ENCODE data around the gene SNRPD2.
"Not testable (repeated sequence)": the region's sequence is repeated elsewhere in the genome, so short reads cannot be mapped to it uniquely, and the experiment has no call there.

The SNRPD2 gene

GRCh38 chr19:45691516-45692186, at the start of gene SNRPD2:
TSS of gene SNRPD2 (minus strand) at chr19:45691953. CDS start at chr19:45691888, 65 bp downstream.
- in situ Hi-C loops (cut with MboI; ENCODE audit: low sequenced_read_pairs), result no loop called here
- Histone ChIP-seq H3K36me3 (replicated peaks) (peaks cover 41% of the 10 kb centered on the region), H3K27me3 (ENCODE audit: low read depth) (no peaks in the 10 kb centered on the region), H3K9me3 (no peaks in the 10 kb centered on the region), H3K4me3 (peak within 1 kb of the TSS; percentile 93), H3K4me1 (peaks cover 4% of the 10 kb centered on the region)
- peak; percentile 89 to 96 for DNase-seq (ENCODE audit: low spot score in 2 of 2)

- no peaks in the 10 kb centered on the region for H3K9me3 ChIP-seq
- in situ Hi-C loops (cut with MboI; ENCODE audit: low sequenced_read_pairs), result no loop called here
- peak in 1 of 2 experiments; percentile 16 for DNase-seq (ENCODE audit: low spot score in 2 of 2)
- no peak overlapping the region for H3K4me3 ChIP-seq
- no peaks in the 10 kb centered on the region for H3K27me3 ChIP-seq (ENCODE audit: low read depth)
- H3K4me1 ChIP-seq, result no peaks in the 10 kb centered on the region
- H3K36me3 ChIP-seq (replicated peaks), result no peaks in the 10 kb centered on the region
Measured at GRCh38 chr19:45739498-45740439, 48.0 kb upstream of the SNRPD2 start.

- Histone ChIP-seq H3K9me3 (no peaks in the 10 kb centered on the region), H3K4me1 (peaks cover 12% of the 10 kb centered on the region), H3K4me3 (no peak within 1 kb of the TSS), H3K27me3 (ENCODE audit: low read depth) (no peaks in the 10 kb centered on the region), H3K36me3 (replicated peaks) (no peaks in the 10 kb centered on the region)
- DNase-seq (ENCODE audit: low spot score in 2 of 2), result no peak
- in situ Hi-C loops (cut with MboI; ENCODE audit: low sequenced_read_pairs), result no loop called here
Measured at GRCh38 chr19:45733160-45733810, 41.5 kb upstream of the SNRPD2 start, which contains the start of gene MEIOSIN. TSS of gene MEIOSIN (plus strand) at chr19:45733439. CDS start at chr19:45735377, 1,938 bp downstream.

- Histone ChIP-seq H3K4me3 (peak within 1 kb of the TSS; percentile 79), H3K9me3 (no peaks in the 10 kb centered on the region), H3K27me3 (ENCODE audit: low read depth) (no peaks in the 10 kb centered on the region), H3K4me1 (peaks cover 12% of the 10 kb centered on the region), H3K36me3 (replicated peaks) (no peaks in the 10 kb centered on the region)
- in situ Hi-C loops (cut with MboI; ENCODE audit: low sequenced_read_pairs), result no loop called here
- peak; percentile 99 for DNase-seq (ENCODE audit: low spot score in 2 of 2)
Measured at GRCh38 chr19:45730368-45731288, 38.9 kb upstream of the SNRPD2 start, which contains the start of gene FBXO46. TSS of gene FBXO46 (minus strand) at chr19:45730896. CDS start at chr19:45713495, 17,401 bp downstream.

GRCh38 chr19:45729800-45730290, 38.1 kb upstream of the SNRPD2 start:
- in situ Hi-C loops (cut with MboI; ENCODE audit: low sequenced_read_pairs), result no loop called here
- DNase-seq (ENCODE audit: low spot score in 2 of 2), result no peak
- no peaks in the 10 kb centered on the region for H3K27me3 ChIP-seq (ENCODE audit: low read depth)
- peaks cover 12% of the 10 kb centered on the region for H3K4me1 ChIP-seq
- H3K36me3 ChIP-seq (replicated peaks), result no peaks in the 10 kb centered on the region
- H3K9me3 ChIP-seq, result no peaks in the 10 kb centered on the region
- peak overlapping the region; percentile 79 for H3K4me3 ChIP-seq

GRCh38 chr19:45728683-45729082, 36.9 kb upstream of the SNRPD2 start:
- peaks cover 12% of the 10 kb centered on the region for H3K4me1 ChIP-seq
- in situ Hi-C loops (cut with MboI; ENCODE audit: low sequenced_read_pairs); H3K9me3 ChIP-seq; H3K4me3 ChIP-seq; H3K27me3 ChIP-seq (ENCODE audit: low read depth); DNase-seq (ENCODE audit: low spot score in 2 of 2); H3K36me3 ChIP-seq (replicated peaks): not testable (repeated sequence)

- H3K27me3 ChIP-seq (ENCODE audit: low read depth); H3K4me3 ChIP-seq; H3K9me3 ChIP-seq; in situ Hi-C loops (cut with MboI; ENCODE audit: low sequenced_read_pairs); H3K4me1 ChIP-seq; DNase-seq (ENCODE audit: low spot score in 2 of 2): not testable (repeated sequence)
- H3K36me3 ChIP-seq (replicated peaks), result peaks cover 13% of the 10 kb centered on the region
Measured at GRCh38 chr19:45720065-45720464, 28.3 kb upstream of the SNRPD2 start.

- Histone ChIP-seq H3K4me3 (peak overlapping the region; percentile 61), H3K4me1 (peaks cover 8% of the 10 kb centered on the region)
- in situ Hi-C loops (cut with MboI; ENCODE audit: low sequenced_read_pairs), result no loop called here
Measured at GRCh38 chr19:45717983-45718650, 26.4 kb upstream of the SNRPD2 start.

GRCh38 chr19:45717131-45717982, 25.6 kb upstream of the SNRPD2 start:
- Histone ChIP-seq H3K27me3 (ENCODE audit: low read depth) (no peaks in the 10 kb centered on the region), H3K9me3 (no peaks in the 10 kb centered on the region), H3K4me1 (peaks cover 8% of the 10 kb centered on the region), H3K36me3 (replicated peaks) (peaks cover 11% of the 10 kb centered on the region), H3K4me3 (peak overlapping the region; percentile 61)
- in situ Hi-C loops (cut with MboI; ENCODE audit: low sequenced_read_pairs), result no loop called here
- peak; percentile 98 to 99 for DNase-seq (ENCODE audit: low spot score in 2 of 2)

More at GRCh38 chr19:45717983-45718650, 26.4 kb upstream of the SNRPD2 start:
- Histone ChIP-seq H3K36me3 (replicated peaks) (peaks cover 10% of the 10 kb centered on the region), H3K27me3 (ENCODE audit: low read depth) (no peaks in the 10 kb centered on the region), H3K9me3 (no peaks in the 10 kb centered on the region)
- no peak for DNase-seq (ENCODE audit: low spot score in 2 of 2)

GRCh38 chr19:45716359-45717130, 24.8 kb upstream of the SNRPD2 start:
- in situ Hi-C loops (cut with MboI; ENCODE audit: low sequenced_read_pairs), result no loop called here
- peaks cover 8% of the 10 kb centered on the region for H3K4me1 ChIP-seq
- DNase-seq (ENCODE audit: low spot score in 2 of 2), result peak; percentile 33 to 39

GRCh38 chr19:45715139-45715538, 23.4 kb upstream of the SNRPD2 start:
- no peak for DNase-seq (ENCODE audit: low spot score in 2 of 2)
- Histone ChIP-seq H3K9me3 (no peaks in the 10 kb centered on the region), H3K36me3 (replicated peaks) (peaks cover 13% of the 10 kb centered on the region), H3K4me1 (peaks cover 8% of the 10 kb centered on the region), H3K4me3 (no peak overlapping the region), H3K27me3 (ENCODE audit: low read depth) (no peaks in the 10 kb centered on the region)
- in situ Hi-C loops (cut with MboI; ENCODE audit: low sequenced_read_pairs), result no loop called here

More at GRCh38 chr19:45716359-45717130, 24.8 kb upstream of the SNRPD2 start:
- Histone ChIP-seq H3K4me3 (peak overlapping the region; percentile 61), H3K36me3 (replicated peaks) (peaks cover 13% of the 10 kb centered on the region), H3K9me3 (no peaks in the 10 kb centered on the region), H3K27me3 (ENCODE audit: low read depth) (no peaks in the 10 kb centered on the region)

All from HAP-1 (cell line).